Measurements from ENCODE around the gene MYLK3. TPM values are rescaled to one million over a fixed set of nuclear protein-coding genes. Genes with fewer than 3 reads are reported as not detected.

The MYLK3 gene
- total RNA-seq, 4 donors from 2014 or later = 0.20 to 1.0 (median 0.26) TPM

- no peaks in the 10 kb centered on the region for H3K9me3 ChIP-seq
- WGBS, 2 donors = 58 to 72% methylated on average over 11 to 12 of the region's 12 CpGs
- no peaks in the 10 kb centered on the region for H3K36me3 ChIP-seq
These were observed 11.4 kb downstream of the MYLK3 start for GRCh38 chr16:46736695-46737094.

DNA sequence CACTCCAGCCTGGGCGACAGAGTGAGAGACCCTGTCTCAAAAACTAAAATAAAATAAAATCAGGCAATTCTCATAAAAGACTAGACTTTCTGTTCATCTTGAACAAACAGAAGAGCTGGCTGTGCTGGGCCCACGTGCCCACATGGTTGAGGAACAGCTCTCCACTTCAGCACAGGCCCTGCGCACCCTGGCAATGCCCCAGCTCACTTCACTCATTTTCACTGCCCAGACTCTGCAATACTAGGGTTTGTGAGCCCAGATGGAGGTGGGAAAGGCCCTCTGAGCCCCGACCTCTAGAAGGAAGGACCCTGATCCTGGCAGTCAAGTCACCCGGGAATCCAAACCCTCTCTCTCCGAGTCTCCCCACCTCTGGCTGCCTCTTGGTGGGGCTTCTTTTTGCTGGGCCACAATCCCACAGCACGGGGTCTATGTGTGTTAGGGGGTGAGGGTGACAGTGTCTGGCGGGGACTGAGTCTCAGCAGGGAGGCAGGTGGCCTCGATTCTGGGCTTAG, 14.8 kb downstream of the MYLK3 start:
- no peak for DNase-seq (ENCODE audit: low spot score in 2 of 2)
- no peaks in the 10 kb centered on the region for H3K9me3 ChIP-seq
- no peaks in the 10 kb centered on the region for H3K36me3 ChIP-seq
- WGBS, 2 donors = 80 to 87% methylated on average over 8 to 9 of the region's 9 CpGs
- no peak overlapping the region for H3K4me3 ChIP-seq
- H3K4me1 ChIP-seq = no peaks in the 10 kb centered on the region
- TF ChIP-seq EP300 (IDR thresholded peaks at IDR 0.05) = no peak
- TF ChIP-seq CTCF (IDR thresholded peaks at IDR 0.05) = no peak
- no peak for TF ChIP-seq POLR2A (IDR thresholded peaks at IDR 0.05)
- no peaks in the 10 kb centered on the region for H3K27me3 ChIP-seq
- H3K27ac ChIP-seq = no peak overlapping the region

More at GRCh38 chr16:46736695-46737094, 11.4 kb downstream of the MYLK3 start:
- no peak for DNase-seq (ENCODE audit: low spot score in 2 of 2)
- no peak overlapping the region for H3K4me3 ChIP-seq
- TF ChIP-seq EP300 (IDR thresholded peaks at IDR 0.05) = no peak
- TF ChIP-seq CTCF (IDR thresholded peaks at IDR 0.05) = no peak
- no peak for TF ChIP-seq POLR2A (IDR thresholded peaks at IDR 0.05)
- H3K27me3 ChIP-seq = no peaks in the 10 kb centered on the region
- H3K27ac ChIP-seq = no peak overlapping the region
- H3K4me1 ChIP-seq = no peaks in the 10 kb centered on the region

DNA sequence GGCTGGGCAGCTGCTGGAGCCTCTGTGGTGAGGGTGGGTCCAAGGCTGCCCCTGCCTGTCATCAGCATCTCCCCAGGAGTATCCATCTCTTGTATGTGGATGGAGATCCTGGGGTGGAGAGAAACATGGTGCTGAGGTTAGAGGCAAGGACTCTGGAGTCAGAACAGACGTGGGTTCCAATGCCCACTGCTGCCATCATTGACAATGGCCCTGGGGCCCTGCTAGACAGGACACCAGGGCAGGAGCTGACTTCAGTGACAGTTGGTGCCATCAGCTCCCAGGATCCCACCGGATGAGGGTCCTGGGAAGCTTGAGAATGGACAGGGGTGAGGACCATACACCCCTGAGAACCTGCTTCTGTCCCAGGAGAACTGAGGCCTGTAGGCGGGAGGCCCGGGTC, 15.6 kb downstream of the MYLK3 start:
- 85 to 87% methylated on average over 4 of the region's 4 CpGs for WGBS, 2 donors
- no peaks in the 10 kb centered on the region for H3K9me3 ChIP-seq
- TF ChIP-seq POLR2A (IDR thresholded peaks at IDR 0.05) = no peak
- TF ChIP-seq CTCF (IDR thresholded peaks at IDR 0.05) = no peak
- TF ChIP-seq EP300 (IDR thresholded peaks at IDR 0.05) = no peak

DNA sequence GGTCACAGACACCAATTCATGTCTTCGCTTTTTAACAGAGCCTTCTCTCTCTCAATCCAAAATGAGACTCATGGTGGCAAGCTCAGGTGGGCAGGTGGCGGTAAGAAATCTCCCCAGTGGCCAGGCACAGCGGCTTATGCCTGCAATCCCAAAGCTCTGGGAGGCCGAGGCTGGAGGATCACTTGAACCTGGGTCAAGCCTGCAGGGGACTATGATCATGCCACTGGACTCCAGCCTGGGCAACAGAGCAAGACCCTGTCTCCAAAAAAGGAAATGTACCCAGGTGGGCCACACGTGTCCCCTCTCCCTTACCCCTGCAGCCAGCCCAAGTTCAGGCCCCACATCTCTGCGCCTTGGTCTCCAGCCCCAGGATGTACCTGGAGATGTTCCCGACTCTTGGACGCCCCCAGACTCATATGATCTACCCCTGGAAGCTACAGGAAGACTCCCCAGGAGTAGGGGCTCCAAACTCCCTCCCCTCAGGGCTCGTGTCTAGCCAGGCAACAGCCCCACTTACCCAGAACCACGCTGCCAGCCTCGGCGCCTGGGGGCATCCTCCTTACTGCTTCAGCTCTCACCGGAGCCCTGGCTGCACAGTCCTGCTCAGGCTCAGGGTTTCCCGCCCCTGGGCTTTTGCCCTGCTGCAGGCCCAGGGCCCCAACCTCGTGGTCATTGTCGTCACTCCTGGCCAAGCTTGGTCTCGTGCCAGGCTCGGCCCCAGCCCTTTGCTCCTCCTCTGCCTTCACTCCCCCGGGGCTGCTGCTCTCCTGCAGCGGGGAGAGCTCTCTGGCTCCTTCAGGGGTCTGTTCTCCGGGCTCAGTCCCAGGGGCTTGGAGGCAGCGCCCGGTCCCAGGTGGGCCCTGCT, 16.2 kb downstream of the MYLK3 start:
- Histone ChIP-seq H3K4me3 (no peak overlapping the region), H3K36me3 (no peaks in the 10 kb centered on the region), H3K9me3 (no peaks in the 10 kb centered on the region), H3K27me3 (no peaks in the 10 kb centered on the region), H3K27ac (no peak overlapping the region), H3K4me1 (no peaks in the 10 kb centered on the region)
- WGBS, 2 donors = 70 to 80% methylated on average over 16 to 22 of the region's 23 CpGs
- DNase-seq (ENCODE audit: low spot score in 2 of 2) = no peak
- no peak for TF ChIP-seq EP300 (IDR thresholded peaks at IDR 0.05)
- no peak for TF ChIP-seq CTCF (IDR thresholded peaks at IDR 0.05)
- no peak for TF ChIP-seq POLR2A (IDR thresholded peaks at IDR 0.05)

More for the DNA sequence above, 15.6 kb downstream of the MYLK3 start:
- Histone ChIP-seq H3K4me3 (no peak overlapping the region), H3K27ac (no peak overlapping the region), H3K27me3 (no peaks in the 10 kb centered on the region), H3K36me3 (no peaks in the 10 kb centered on the region), H3K4me1 (no peaks in the 10 kb centered on the region)
- no peak for DNase-seq (ENCODE audit: low spot score in 2 of 2)
